ENCODE data around the gene MATK. TPM values are rescaled to one million over a fixed set of nuclear protein-coding genes. Genes with fewer than 3 reads are reported as not detected.
A peak's percentile ranks its signal among the peaks of the same experiment; 100 is the strongest.

The MATK gene
- total RNA-seq, 1 donor from 2014 or later, result not detected

DNA sequence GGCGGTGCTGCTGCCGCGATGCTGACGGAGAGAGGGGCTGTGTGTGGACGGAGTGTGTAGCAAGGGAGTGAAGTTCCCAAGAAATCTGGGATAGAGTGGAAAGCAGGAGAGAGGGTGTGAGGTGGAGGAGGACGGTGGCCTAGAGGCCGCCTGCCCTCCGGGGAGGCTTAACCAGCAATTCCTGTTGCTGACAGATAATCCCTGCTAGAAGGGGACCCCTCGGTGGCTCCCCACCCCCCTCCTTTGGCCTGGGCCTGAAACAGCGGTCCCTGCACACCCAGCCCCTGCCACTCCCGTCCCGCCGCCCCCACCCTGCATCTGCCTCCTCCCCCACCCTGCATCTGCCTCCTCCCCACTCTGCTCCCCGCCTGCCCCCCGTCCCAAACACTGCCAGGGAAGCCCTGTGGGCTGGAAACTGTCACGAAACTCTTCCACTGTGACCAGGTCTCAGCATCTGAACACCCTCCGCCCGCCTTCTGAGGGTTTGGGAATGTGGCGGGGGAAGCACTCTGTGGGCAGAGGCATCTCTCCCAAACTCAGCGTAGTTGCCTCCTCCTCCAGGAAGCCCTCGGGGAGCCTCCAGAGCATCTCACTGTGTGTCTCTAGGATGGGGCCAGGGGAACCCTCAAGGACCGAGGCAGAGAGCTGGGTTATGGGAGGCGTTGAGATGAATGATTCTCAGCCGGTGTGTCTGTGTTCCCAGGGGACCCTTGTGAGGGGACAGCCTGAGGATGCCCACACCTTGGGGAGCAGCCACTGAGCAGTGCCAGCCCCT is 17.1 kb upstream of the MATK start:
- no peaks in the 10 kb centered on the region for H3K4me1 ChIP-seq
- TF ChIP-seq, protein P1, sequence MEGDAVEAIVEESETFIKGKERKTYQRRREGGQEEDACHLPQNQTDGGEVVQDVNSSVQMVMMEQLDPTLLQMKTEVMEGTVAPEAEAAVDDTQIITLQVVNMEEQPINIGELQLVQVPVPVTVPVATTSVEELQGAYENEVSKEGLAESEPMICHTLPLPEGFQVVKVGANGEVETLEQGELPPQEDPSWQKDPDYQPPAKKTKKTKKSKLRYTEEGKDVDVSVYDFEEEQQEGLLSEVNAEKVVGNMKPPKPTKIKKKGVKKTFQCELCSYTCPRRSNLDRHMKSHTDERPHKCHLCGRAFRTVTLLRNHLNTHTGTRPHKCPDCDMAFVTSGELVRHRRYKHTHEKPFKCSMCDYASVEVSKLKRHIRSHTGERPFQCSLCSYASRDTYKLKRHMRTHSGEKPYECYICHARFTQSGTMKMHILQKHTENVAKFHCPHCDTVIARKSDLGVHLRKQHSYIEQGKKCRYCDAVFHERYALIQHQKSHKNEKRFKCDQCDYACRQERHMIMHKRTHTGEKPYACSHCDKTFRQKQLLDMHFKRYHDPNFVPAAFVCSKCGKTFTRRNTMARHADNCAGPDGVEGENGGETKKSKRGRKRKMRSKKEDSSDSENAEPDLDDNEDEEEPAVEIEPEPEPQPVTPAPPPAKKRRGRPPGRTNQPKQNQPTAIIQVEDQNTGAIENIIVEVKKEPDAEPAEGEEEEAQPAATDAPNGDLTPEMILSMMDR (IDR thresholded peaks at IDR 0.05), result no peak

DNA sequence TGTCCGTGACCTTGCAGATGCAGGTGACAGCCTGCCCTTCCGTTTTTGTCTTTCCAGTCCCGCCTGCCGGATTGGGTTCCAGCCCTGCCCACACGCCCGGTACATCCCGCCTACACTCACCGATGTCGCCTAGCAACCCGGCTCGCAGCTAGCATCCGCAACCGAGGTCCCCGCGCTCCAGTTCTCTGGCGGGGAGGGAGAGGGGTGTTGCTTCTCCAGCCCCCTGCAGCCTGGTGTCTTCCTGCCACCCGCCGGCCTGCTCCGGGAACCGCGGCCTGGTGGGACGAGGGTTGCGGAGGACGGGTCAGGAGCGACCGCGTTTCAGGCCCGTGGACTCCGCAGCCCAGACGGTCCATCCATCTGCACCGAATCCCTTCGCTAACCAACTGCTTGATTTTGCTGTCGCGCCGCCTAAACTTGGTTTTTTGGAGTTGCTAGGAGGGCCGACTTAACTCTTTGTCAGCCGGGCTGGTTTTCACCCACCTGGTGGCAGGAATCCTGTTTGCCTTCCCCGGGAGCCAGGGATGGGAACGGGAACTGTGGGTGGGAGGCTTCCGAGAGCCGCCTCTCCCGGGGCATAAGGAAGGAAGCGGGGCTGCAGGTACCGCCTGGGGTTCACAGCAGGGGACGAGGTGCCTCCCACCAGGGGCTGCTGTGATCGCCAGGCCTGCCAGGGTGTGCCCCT is 15.4 kb upstream of the MATK start:
- TF ChIP-seq, protein P1 (IDR thresholded peaks at IDR 0.05), result no peak
- intact Hi-C loops (cut with DNase I), result no loop called here
- H3K27me3 ChIP-seq, result no peaks in the 10 kb centered on the region
- H3K4me3 ChIP-seq, result peak overlapping the region in 1 of 2 donors; percentile 29
- no peaks in the 10 kb centered on the region for H3K4me1 ChIP-seq
- H3K27ac ChIP-seq, result no peak overlapping the region
- no peak for DNase-seq (ENCODE audit: low spot score in 2 of 2)
- H3K36me3 ChIP-seq, result no peaks in the 10 kb centered on the region
- H3K9me3 ChIP-seq, result peaks cover 0 to 9% of the 10 kb centered on the region in 2 donors

More for the DNA sequence above, 17.1 kb upstream of the MATK start:
- Histone ChIP-seq H3K27ac (no peak overlapping the region), H3K4me3 (no peak overlapping the region), H3K36me3 (no peaks in the 10 kb centered on the region), H3K27me3 (no peaks in the 10 kb centered on the region), H3K9me3 (no peaks in the 10 kb centered on the region)
- intact Hi-C loops (cut with DNase I), result no loop called here
- no peak for DNase-seq (ENCODE audit: low spot score in 2 of 2)

DNA sequence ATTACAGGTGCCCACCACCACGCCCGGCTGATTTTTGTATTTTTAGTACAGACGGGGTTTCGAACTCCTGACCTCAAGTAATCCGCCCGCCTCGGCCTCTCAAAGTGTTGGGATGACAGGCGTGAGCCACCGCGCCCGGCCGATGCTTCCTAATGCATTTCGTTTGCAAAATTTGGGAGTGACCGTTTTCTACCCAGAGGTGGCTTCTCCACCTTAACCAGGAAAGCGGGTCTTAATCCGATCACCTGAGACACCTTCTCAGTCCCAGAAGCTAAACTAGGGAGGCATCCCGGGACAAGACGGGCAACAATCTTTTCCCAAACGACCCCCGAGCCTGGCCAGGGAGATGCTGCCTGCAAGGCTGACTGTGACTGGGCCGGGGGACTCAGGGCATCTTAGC is 14.8 kb upstream of the MATK start:
- no peak overlapping the region for H3K27ac ChIP-seq
- peaks cover 0 to 12% of the 10 kb centered on the region in 2 donors for H3K9me3 ChIP-seq
- no peaks in the 10 kb centered on the region for H3K27me3 ChIP-seq
- no peaks in the 10 kb centered on the region for H3K36me3 ChIP-seq
- intact Hi-C loops (cut with DNase I), result no loop called here
- peak overlapping the region in 1 of 2 donors; percentile 29 for H3K4me3 ChIP-seq
- TF ChIP-seq, protein P1 (IDR thresholded peaks at IDR 0.05), result no peak
- no peaks in the 10 kb centered on the region for H3K4me1 ChIP-seq
- DNase-seq (ENCODE audit: low spot score in 2 of 2), result no peak

DNA sequence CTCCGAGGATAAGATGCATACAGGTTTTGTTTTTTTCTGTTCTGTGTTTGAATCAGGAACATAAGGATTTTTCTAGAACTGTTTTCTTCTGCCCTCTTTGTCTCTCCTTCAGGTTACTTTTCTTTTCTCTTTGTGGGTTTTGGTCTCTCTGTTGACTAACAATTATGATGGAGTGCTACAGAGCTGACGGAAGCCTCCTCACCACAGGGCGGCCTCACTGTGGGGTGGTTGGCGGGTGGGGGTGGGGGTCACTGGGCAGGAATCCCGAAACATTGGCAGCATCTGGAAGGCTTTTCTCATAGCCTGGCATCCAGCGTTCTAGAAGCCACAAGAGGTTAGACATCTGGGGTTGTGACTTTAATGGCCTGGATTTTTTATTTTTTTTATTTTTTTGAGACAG is 12.0 kb upstream of the MATK start:
- intact Hi-C loops (cut with DNase I), result no loop called here
- Histone ChIP-seq H3K4me1 (no peaks in the 10 kb centered on the region), H3K4me3 (no peak overlapping the region), H3K27me3 (no peaks in the 10 kb centered on the region), H3K27ac (no peak overlapping the region), H3K36me3 (no peaks in the 10 kb centered on the region), H3K9me3 (peaks cover 0 to 12% of the 10 kb centered on the region in 2 donors)
- no peak for DNase-seq (ENCODE audit: low spot score in 2 of 2)
- TF ChIP-seq, protein P1 (IDR thresholded peaks at IDR 0.05), result no peak

DNA sequence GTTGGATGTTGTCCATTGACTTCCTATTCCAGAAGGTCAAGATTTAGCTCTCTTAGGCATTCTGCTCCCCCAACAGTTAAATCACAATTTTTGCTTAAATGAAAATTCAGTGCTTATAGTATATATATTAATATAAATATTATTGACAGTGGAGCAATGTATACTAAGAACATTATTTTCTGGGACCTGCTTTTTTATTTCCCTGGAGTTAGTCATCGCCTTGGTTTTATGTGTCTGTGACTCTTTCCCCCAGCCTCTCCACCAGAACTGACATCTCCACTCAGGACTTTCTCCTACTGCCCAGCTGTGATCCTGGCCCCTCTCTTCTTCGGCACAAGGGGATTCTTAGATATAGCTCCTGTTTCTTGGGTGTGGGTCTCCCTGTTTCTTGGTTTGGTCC is 10.2 kb upstream of the MATK start:
- DNase-seq (ENCODE audit: low spot score in 2 of 2), result no peak
- TF ChIP-seq, protein P1 (IDR thresholded peaks at IDR 0.05), result no peak

More for the DNA sequence above, 10.2 kb upstream of the MATK start:
- Histone ChIP-seq H3K4me1 (no peaks in the 10 kb centered on the region), H3K36me3 (no peaks in the 10 kb centered on the region), H3K4me3 (no peak overlapping the region), H3K27ac (no peak overlapping the region), H3K27me3 (no peaks in the 10 kb centered on the region), H3K9me3 (peaks cover 0 to 12% of the 10 kb centered on the region in 2 donors)
- intact Hi-C loops (cut with DNase I), result no loop called here
